ENCODE measurements around the gene ORC4.

The ORC4 gene

DNA sequence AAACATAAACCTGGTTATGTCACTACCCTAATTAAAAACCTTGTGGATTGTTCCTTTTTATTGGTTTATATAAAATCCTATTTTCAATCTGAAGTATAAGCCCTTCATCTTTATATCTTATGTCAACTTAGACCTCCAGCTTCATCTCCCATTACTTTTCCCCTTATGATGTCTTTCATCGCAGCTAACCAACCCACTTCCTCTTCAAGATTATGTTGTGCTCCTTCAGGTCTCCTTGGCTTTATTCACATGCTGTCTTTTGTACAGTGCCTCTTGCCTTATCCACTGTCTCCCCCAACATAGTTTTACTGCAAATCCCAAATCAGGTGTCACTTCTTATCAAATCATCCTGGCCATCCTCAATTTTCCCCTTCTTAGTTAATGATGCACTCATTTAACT, 26.3 kb upstream of the ORC4 start:
- Histone ChIP-seq H2AK5ac (ENCODE audit: low read length, severe bottlenecking) (peak overlapping the region; percentile 35), H3K14ac (ENCODE audit: low read length in 2 of 2) (no peak overlapping the region), H3K9ac (ENCODE audit: low read length) (no peak overlapping the region), H3K4me2 (ENCODE audit: low read length, poor library complexity, severe bottlenecking) (no peak overlapping the region), H2BK5ac (ENCODE audit: low read depth, low read length, poor library complexity, severe bottlenecking) (no peak overlapping the region), H3K4me1 (ENCODE audit: control insufficient read depth, insufficient read depth, low read depth, low read length) (no peaks in the 10 kb centered on the region), H2AFZ (ENCODE audit: low read depth, low read length) (no peak overlapping the region), H3K27me3 (ENCODE audit: control insufficient read depth in 1 of 2, insufficient read depth in 1 of 2, low read length in 2 of 2) (no peaks in the 10 kb centered on the region), H4K8ac (ENCODE audit: low read length) (no peak overlapping the region), H3K9me3 (ENCODE audit: control insufficient read depth, low read length) (no peaks in the 10 kb centered on the region), H3K27ac (ENCODE audit: low read length, poor library complexity, severe bottlenecking) (no peak overlapping the region), H3K4ac (ENCODE audit: low read depth in 1 of 2, low read length in 2 of 2) (no peak overlapping the region), H4K91ac (ENCODE audit: low read length) (no peak overlapping the region), H3K18ac (ENCODE audit: low read depth in 1 of 2, low read length in 2 of 2) (no peak overlapping the region), H2BK12ac (ENCODE audit: low read length in 2 of 2) (no peak overlapping the region), H3K4me3 (ENCODE audit: insufficient read depth in 1 of 2, low read depth in 1 of 2, low read length in 2 of 2) (no peak overlapping the region), H2BK120ac (ENCODE audit: low read depth, low read length) (no peak overlapping the region), H3K23ac (ENCODE audit: low read length in 2 of 2) (no peak overlapping the region), H3K79me1 (replicated peaks; ENCODE audit: low read length, poor library complexity, severe bottlenecking) (peaks cover 12% of the 10 kb centered on the region), H3K36me3 (ENCODE audit: control insufficient read depth in 1 of 2, insufficient read depth in 2 of 2, low read depth in 1 of 2, low read length in 2 of 2) (peaks cover 0 to 4% of the 10 kb centered on the region in 2 experiments), H2BK15ac (ENCODE audit: low read depth, poor library complexity, severe bottlenecking) (no peak overlapping the region)
- DNase-seq = no peak
- 100% methylated on average over 1 of the region's 1 CpG for WGBS

DNA sequence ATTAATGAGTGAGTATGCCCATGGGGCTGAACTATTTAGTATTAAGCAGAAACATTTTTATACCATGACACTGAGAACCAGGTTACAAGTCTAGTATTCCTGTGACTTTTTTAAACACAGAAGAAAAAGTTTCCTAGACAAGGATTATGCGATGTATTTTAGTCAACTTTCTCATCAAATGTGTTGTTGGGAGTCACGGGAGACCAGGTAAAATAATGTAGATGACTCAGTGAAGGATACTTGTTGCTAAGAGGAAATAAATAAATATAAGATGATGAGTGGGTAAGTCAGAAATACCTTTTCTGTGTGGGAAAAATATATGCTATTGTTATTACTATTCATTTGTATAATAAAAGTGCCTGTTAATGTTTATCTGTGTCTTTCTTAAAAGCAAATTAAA, 23.8 kb upstream of the ORC4 start:
- H3K4ac ChIP-seq (ENCODE audit: low read depth in 1 of 2, low read length in 2 of 2) = no peak overlapping the region
- H3K23ac ChIP-seq (ENCODE audit: low read length in 2 of 2) = no peak overlapping the region
- no peak overlapping the region for H3K14ac ChIP-seq (ENCODE audit: low read length in 2 of 2)
- 97% methylated on average over 2 of the region's 2 CpGs for WGBS
- no peak for DNase-seq
- peaks cover 2 to 15% of the 10 kb centered on the region in 2 experiments for H3K36me3 ChIP-seq (ENCODE audit: control insufficient read depth in 1 of 2, insufficient read depth in 2 of 2, low read depth in 1 of 2, low read length in 2 of 2)
- H3K9me3 ChIP-seq (ENCODE audit: control insufficient read depth, low read length) = no peaks in the 10 kb centered on the region
- H3K9ac ChIP-seq (ENCODE audit: low read length) = no peak overlapping the region
- no peak overlapping the region for H3K4me3 ChIP-seq (ENCODE audit: insufficient read depth in 1 of 2, low read depth in 1 of 2, low read length in 2 of 2)
- no peak overlapping the region for H4K91ac ChIP-seq (ENCODE audit: low read length)
- no peak overlapping the region for H3K27ac ChIP-seq (ENCODE audit: low read length, poor library complexity, severe bottlenecking)
- no peak overlapping the region for H2AFZ ChIP-seq (ENCODE audit: low read depth, low read length)
- H3K79me1 ChIP-seq (replicated peaks; ENCODE audit: low read length, poor library complexity, severe bottlenecking) = peaks cover 23% of the 10 kb centered on the region
- H3K18ac ChIP-seq (ENCODE audit: low read depth in 1 of 2, low read length in 2 of 2) = no peak overlapping the region
- H2BK120ac ChIP-seq (ENCODE audit: low read depth, low read length) = no peak overlapping the region
- no peak overlapping the region for H4K8ac ChIP-seq (ENCODE audit: low read length)
- no peak overlapping the region for H2AK5ac ChIP-seq (ENCODE audit: low read length, severe bottlenecking)
- no peaks in the 10 kb centered on the region for H3K27me3 ChIP-seq (ENCODE audit: control insufficient read depth in 1 of 2, insufficient read depth in 1 of 2, low read length in 2 of 2)
- H2BK5ac ChIP-seq (ENCODE audit: low read depth, low read length, poor library complexity, severe bottlenecking) = no peak overlapping the region
- H3K4me2 ChIP-seq (ENCODE audit: low read length, poor library complexity, severe bottlenecking) = no peak overlapping the region
- H2BK15ac ChIP-seq (ENCODE audit: low read depth, poor library complexity, severe bottlenecking) = no peak overlapping the region
- no peaks in the 10 kb centered on the region for H3K4me1 ChIP-seq (ENCODE audit: control insufficient read depth, insufficient read depth, low read depth, low read length)
- H2BK12ac ChIP-seq (ENCODE audit: low read length in 2 of 2) = no peak overlapping the region

DNA sequence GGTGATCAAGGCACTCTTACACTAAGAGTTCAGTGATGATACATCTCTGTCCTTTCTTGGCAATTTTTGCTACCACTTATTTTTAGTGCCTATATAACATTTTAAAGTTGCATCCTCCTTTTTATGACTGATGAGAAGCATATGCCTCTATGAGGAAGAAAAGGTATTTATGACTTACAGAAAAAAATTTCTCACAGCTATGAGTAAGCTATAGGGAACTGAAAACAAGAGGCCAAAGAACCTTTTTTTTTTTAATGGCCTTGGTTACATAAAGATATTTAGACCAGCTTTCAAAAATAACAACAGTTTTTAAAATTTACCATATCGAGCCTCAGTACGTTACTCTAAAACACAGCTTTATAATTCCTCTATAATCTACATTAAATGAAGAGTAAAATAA, 21.7 kb upstream of the ORC4 start:
- H3K9ac ChIP-seq (ENCODE audit: low read length) = no peak overlapping the region
- DNase-seq = no peak
- no peak overlapping the region for H2BK120ac ChIP-seq (ENCODE audit: low read depth, low read length)
- peaks cover 19% of the 10 kb centered on the region for H3K79me1 ChIP-seq (replicated peaks; ENCODE audit: low read length, poor library complexity, severe bottlenecking)
- H2BK15ac ChIP-seq (ENCODE audit: low read depth, poor library complexity, severe bottlenecking) = no peak overlapping the region
- no peaks in the 10 kb centered on the region for H3K4me1 ChIP-seq (ENCODE audit: control insufficient read depth, insufficient read depth, low read depth, low read length)
- H2BK5ac ChIP-seq (ENCODE audit: low read depth, low read length, poor library complexity, severe bottlenecking) = no peak overlapping the region
- no peaks in the 10 kb centered on the region for H3K9me3 ChIP-seq (ENCODE audit: control insufficient read depth, low read length)
- no peak overlapping the region for H3K18ac ChIP-seq (ENCODE audit: low read depth in 1 of 2, low read length in 2 of 2)
- H3K36me3 ChIP-seq (ENCODE audit: control insufficient read depth in 1 of 2, insufficient read depth in 2 of 2, low read depth in 1 of 2, low read length in 2 of 2) = peaks cover 2 to 15% of the 10 kb centered on the region in 2 experiments
- H4K8ac ChIP-seq (ENCODE audit: low read length) = no peak overlapping the region
- no peak overlapping the region for H3K27ac ChIP-seq (ENCODE audit: low read length, poor library complexity, severe bottlenecking)
- no peak overlapping the region for H2BK12ac ChIP-seq (ENCODE audit: low read length in 2 of 2)
- no peak overlapping the region for H3K14ac ChIP-seq (ENCODE audit: low read length in 2 of 2)
- no peak overlapping the region for H4K91ac ChIP-seq (ENCODE audit: low read length)
- H3K4me2 ChIP-seq (ENCODE audit: low read length, poor library complexity, severe bottlenecking) = no peak overlapping the region
- H2AFZ ChIP-seq (ENCODE audit: low read depth, low read length) = no peak overlapping the region
- no CpG with 5 or more reads among the region's 2 CpGs for WGBS
- no peak overlapping the region for H3K23ac ChIP-seq (ENCODE audit: low read length in 2 of 2)
- H3K27me3 ChIP-seq (ENCODE audit: control insufficient read depth in 1 of 2, insufficient read depth in 1 of 2, low read length in 2 of 2) = no peaks in the 10 kb centered on the region
- no peak overlapping the region for H3K4ac ChIP-seq (ENCODE audit: low read depth in 1 of 2, low read length in 2 of 2)
- no peak overlapping the region for H3K4me3 ChIP-seq (ENCODE audit: insufficient read depth in 1 of 2, low read depth in 1 of 2, low read length in 2 of 2)
- no peak overlapping the region for H2AK5ac ChIP-seq (ENCODE audit: low read length, severe bottlenecking)

DNA sequence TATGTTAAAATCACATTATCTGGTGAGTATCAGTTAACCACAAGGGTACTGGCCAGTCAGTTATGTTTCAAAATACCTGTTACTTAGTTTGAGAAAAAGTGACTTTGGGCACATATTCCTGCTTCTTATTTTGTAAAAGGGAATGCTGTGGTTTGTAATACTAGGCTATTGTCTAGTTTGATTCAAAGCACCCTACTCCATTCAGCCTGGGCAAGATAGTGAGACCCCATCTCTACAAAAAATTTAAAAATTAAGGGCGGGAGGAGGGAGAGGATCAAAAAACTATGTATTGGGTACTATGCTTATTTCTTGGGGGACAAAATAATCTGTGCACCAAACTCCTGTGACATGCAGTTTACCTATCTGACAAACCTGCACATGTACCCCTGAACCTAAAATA, 19.2 kb upstream of the ORC4 start:
- H3K36me3 ChIP-seq (ENCODE audit: control insufficient read depth in 1 of 2, insufficient read depth in 2 of 2, low read depth in 1 of 2, low read length in 2 of 2) = peaks cover 2 to 16% of the 10 kb centered on the region in 2 experiments
- no peak overlapping the region for H2BK12ac ChIP-seq (ENCODE audit: low read length in 2 of 2)
- no peak overlapping the region for H2BK15ac ChIP-seq (ENCODE audit: low read depth, poor library complexity, severe bottlenecking)
- H2BK120ac ChIP-seq (ENCODE audit: low read depth, low read length) = no peak overlapping the region
- no peak overlapping the region for H3K14ac ChIP-seq (ENCODE audit: low read length in 2 of 2)
- H3K18ac ChIP-seq (ENCODE audit: low read depth in 1 of 2, low read length in 2 of 2) = no peak overlapping the region
- H3K9ac ChIP-seq (ENCODE audit: low read length) = no peak overlapping the region
- peaks cover 18% of the 10 kb centered on the region for H3K79me1 ChIP-seq (replicated peaks; ENCODE audit: low read length, poor library complexity, severe bottlenecking)
- no peak overlapping the region for H3K4me3 ChIP-seq (ENCODE audit: insufficient read depth in 1 of 2, low read depth in 1 of 2, low read length in 2 of 2)
- H2AK5ac ChIP-seq (ENCODE audit: low read length, severe bottlenecking) = no peak overlapping the region
- no peak overlapping the region for H3K23ac ChIP-seq (ENCODE audit: low read length in 2 of 2)
- WGBS = no CpG with 5 or more reads among the region's 1 CpG
- no peak overlapping the region for H4K8ac ChIP-seq (ENCODE audit: low read length)
- no peak overlapping the region for H3K4me2 ChIP-seq (ENCODE audit: low read length, poor library complexity, severe bottlenecking)
- H3K4me1 ChIP-seq (ENCODE audit: control insufficient read depth, insufficient read depth, low read depth, low read length) = no peaks in the 10 kb centered on the region
- H3K4ac ChIP-seq (ENCODE audit: low read depth in 1 of 2, low read length in 2 of 2) = no peak overlapping the region
- no peak overlapping the region for H2AFZ ChIP-seq (ENCODE audit: low read depth, low read length)
- DNase-seq = no peak
- H3K9me3 ChIP-seq (ENCODE audit: control insufficient read depth, low read length) = no peaks in the 10 kb centered on the region
- H4K91ac ChIP-seq (ENCODE audit: low read length) = no peak overlapping the region
- H3K27ac ChIP-seq (ENCODE audit: low read length, poor library complexity, severe bottlenecking) = no peak overlapping the region
- H2BK5ac ChIP-seq (ENCODE audit: low read depth, low read length, poor library complexity, severe bottlenecking) = no peak overlapping the region
- no peaks in the 10 kb centered on the region for H3K27me3 ChIP-seq (ENCODE audit: control insufficient read depth in 1 of 2, insufficient read depth in 1 of 2, low read length in 2 of 2)
